Mesenchymal stem cell (in vitro differentiated cells and primary cell): ENCODE results near the gene MDM4.

Source experiments
- DNase-seq: peaks from one replicate; pipeline ENCODE4 v3.0.0-alpha.2; 2013
- H2AFZ ChIP-seq: one replicate; pipeline ENCODE4 v1.6.1; 2013; ENCODE audit warnings: low read depth, mild to moderate bottlenecking, control low read depth, inconsistent platforms, low read length, moderate library complexity
- H2AK5ac ChIP-seq: 2 replicates; pipeline ENCODE4 v1.6.1; 2013; ENCODE audit warnings: low read length, moderate library complexity, mild to moderate bottlenecking, inconsistent platforms; ENCODE audit not compliant: severe bottlenecking
- H2BK120ac ChIP-seq: one replicate; pipeline ENCODE4 v1.6.1; 2013; ENCODE audit warnings: low read depth, mild to moderate bottlenecking, inconsistent platforms, low read length, moderate library complexity
- H2BK12ac ChIP-seq, 2 experiments: one replicate each; pipeline ENCODE4 v1.6.1; 2013; ENCODE audit warnings: inconsistent platforms in 2 of 2, low read length in 2 of 2, mild to moderate bottlenecking in 2 of 2, moderate library complexity in 2 of 2, control low read depth in 1 of 2
- H2BK15ac ChIP-seq: one replicate; pipeline ENCODE4 v1.6.1; 2013; ENCODE audit warnings: mild to moderate bottlenecking, low read depth, inconsistent platforms; ENCODE audit not compliant: poor library complexity, severe bottlenecking
- H2BK5ac ChIP-seq: 2 replicates; pipeline ENCODE4 v1.6.1; 2013; ENCODE audit warnings: low read depth, mild to moderate bottlenecking, low read length, control low read depth, inconsistent platforms; ENCODE audit not compliant: poor library complexity, severe bottlenecking
- H3K14ac ChIP-seq, 2 experiments: one replicate each; pipeline ENCODE4 v1.6.1; 2013; ENCODE audit warnings: inconsistent platforms in 2 of 2, low read length in 2 of 2, control low read depth in 1 of 2, mild to moderate bottlenecking in 1 of 2, moderate library complexity in 1 of 2
- H3K18ac ChIP-seq, 2 experiments: one replicate each; pipeline ENCODE4 v1.6.1; 2013; ENCODE audit warnings: inconsistent platforms in 2 of 2, low read length in 2 of 2, control low read depth in 1 of 2, low read depth in 1 of 2, mild to moderate bottlenecking in 1 of 2
- H3K23ac ChIP-seq, 2 experiments: one replicate each; pipeline ENCODE4 v1.6.1; 2013; ENCODE audit warnings: inconsistent platforms in 2 of 2, low read length in 2 of 2, mild to moderate bottlenecking in 2 of 2, moderate library complexity in 2 of 2, control low read depth in 1 of 2
- H3K27ac ChIP-seq: 2 replicates; pipeline ENCODE4 v1.5.1; 2013; ENCODE audit warnings: mild to moderate bottlenecking, moderate library complexity, low read length, control low read depth, inconsistent platforms; ENCODE audit not compliant: poor library complexity, severe bottlenecking
- H3K27me3 ChIP-seq, 2 experiments: 2 replicates each; pipeline versions ENCODE4 v1.6.1 to v1.7.0; 2013; ENCODE audit warnings: low read length in 2 of 2, mild to moderate bottlenecking in 2 of 2, moderate library complexity in 2 of 2, control low read depth in 1 of 2, inconsistent platforms in 1 of 2; ENCODE audit not compliant: control insufficient read depth in 1 of 2, insufficient read depth in 1 of 2
- H3K36me3 ChIP-seq, 2 experiments: 2 replicates each; pipeline versions ENCODE4 v1.6.1 to v1.7.0; 2013; ENCODE audit warnings: low read length in 2 of 2, control low read depth in 1 of 2, inconsistent platforms in 1 of 2, low read depth in 1 of 2, mild to moderate bottlenecking in 1 of 2; ENCODE audit not compliant: insufficient read depth in 2 of 2, control insufficient read depth in 1 of 2
- H3K4ac ChIP-seq, 2 experiments: one replicate each; pipeline ENCODE4 v1.6.1; 2013; ENCODE audit warnings: inconsistent platforms in 2 of 2, low read length in 2 of 2, mild to moderate bottlenecking in 2 of 2, moderate library complexity in 2 of 2, control low read depth in 1 of 2, low read depth in 1 of 2
- H3K4me1 ChIP-seq: 2 replicates; pipeline ENCODE4 v1.6.1; 2013; ENCODE audit warnings: low read depth, low read length, control low read depth; ENCODE audit not compliant: control insufficient read depth, insufficient read depth
- H3K4me2 ChIP-seq: 2 replicates; pipeline ENCODE4 v1.6.1; 2013; ENCODE audit warnings: low read length, mild to moderate bottlenecking, inconsistent platforms; ENCODE audit not compliant: poor library complexity, severe bottlenecking
- H3K4me3 ChIP-seq, 2 experiments: 2 replicates each; pipeline versions ENCODE4 v1.5.1 to v1.7.0; 2013; ENCODE audit warnings: low read length in 2 of 2, mild to moderate bottlenecking in 2 of 2, control low read depth in 1 of 2, low read depth in 1 of 2; ENCODE audit not compliant: insufficient read depth in 1 of 2
- H3K79me1 ChIP-seq: replicated peaks from 2 replicates; pipeline ENCODE4 v1.6.1; 2013; ENCODE audit warnings: mild to moderate bottlenecking, control low read depth, low read length, inconsistent platforms; ENCODE audit not compliant: poor library complexity, severe bottlenecking
- H3K9ac ChIP-seq: 2 replicates; pipeline ENCODE4 v1.7.0; 2013; ENCODE audit warnings: mild to moderate bottlenecking, low read length, moderate library complexity
- H3K9me3 ChIP-seq: 2 replicates; pipeline ENCODE4 v1.7.0; 2013; ENCODE audit warnings: mild to moderate bottlenecking, low read length; ENCODE audit not compliant: control insufficient read depth
- H4K8ac ChIP-seq: one replicate; pipeline ENCODE4 v1.6.1; 2013; ENCODE audit warnings: inconsistent platforms, mild to moderate bottlenecking, low read length, moderate library complexity
- H4K91ac ChIP-seq: one replicate; pipeline ENCODE4 v1.6.1; 2013; ENCODE audit warnings: mild to moderate bottlenecking, low read length, inconsistent platforms
- WGBS: methylation state at CpG from one replicate; pipeline ENCODE4 v1.1.7; 2013; ENCODE audit warnings: mixed read lengths; 5-methylcytosine and 5-hydroxymethylcytosine counted together

MDM4 gene

GRCh38 chr1:204502241-204502640 lies 14.0 kb upstream of the MDM4 start:
- WGBS = 77% methylated on average over 4 of the region's 6 CpGs

GRCh38 chr1:204503122-204503912 lies 12.9 kb upstream of the MDM4 start:
- H3K9me3 ChIP-seq = peaks cover 5% of the 10 kb centered on the region
- no peak overlapping the region for H4K8ac ChIP-seq
- H2BK5ac ChIP-seq = no peak overlapping the region
- peak overlapping the region; percentile 7 for H3K4me2 ChIP-seq
- H2BK120ac ChIP-seq = no peak overlapping the region
- H4K91ac ChIP-seq = no peak overlapping the region
- 34% methylated on average over 4 of the region's 7 CpGs for WGBS
- H3K23ac ChIP-seq = no peak overlapping the region
- H3K36me3 ChIP-seq = no peaks in the 10 kb centered on the region
- H3K18ac ChIP-seq = no peak overlapping the region
- peaks cover 1 to 3% of the 10 kb centered on the region in 2 experiments for H3K27me3 ChIP-seq
- H3K4me1 ChIP-seq = no peaks in the 10 kb centered on the region
- no peaks in the 10 kb centered on the region for H3K79me1 ChIP-seq
- DNase-seq = peak; percentile 79
- H2AFZ ChIP-seq = no peak overlapping the region
- no peak overlapping the region for H3K14ac ChIP-seq
- no peak overlapping the region for H2AK5ac ChIP-seq
- H3K27ac ChIP-seq = no peak overlapping the region
- no peak overlapping the region for H2BK15ac ChIP-seq
- H3K4me3 ChIP-seq = no peak overlapping the region
- no peak overlapping the region for H2BK12ac ChIP-seq
- H3K9ac ChIP-seq = peak overlapping the region; percentile 0
- H3K4ac ChIP-seq = no peak overlapping the region

More at GRCh38 chr1:204502241-204502640, 14.0 kb upstream of the MDM4 start:
- H3K9ac ChIP-seq = no peak overlapping the region
- H3K9me3 ChIP-seq = peaks cover 5% of the 10 kb centered on the region
- no peaks in the 10 kb centered on the region for H3K36me3 ChIP-seq
- no peak overlapping the region for H3K23ac ChIP-seq
- no peak overlapping the region for H2AFZ ChIP-seq
- H2BK5ac ChIP-seq = no peak overlapping the region
- H2AK5ac ChIP-seq = no peak overlapping the region
- H2BK120ac ChIP-seq = no peak overlapping the region
- peaks cover 3 to 10% of the 10 kb centered on the region in 2 experiments for H3K27me3 ChIP-seq
- no peak overlapping the region for H4K8ac ChIP-seq
- no peak overlapping the region for H2BK15ac ChIP-seq
- H3K4me3 ChIP-seq = no peak overlapping the region
- H3K18ac ChIP-seq = no peak overlapping the region
- no peak overlapping the region for H3K27ac ChIP-seq
- H3K79me1 ChIP-seq = no peaks in the 10 kb centered on the region
- no peak overlapping the region for H2BK12ac ChIP-seq
- no peak overlapping the region for H3K14ac ChIP-seq
- no peak overlapping the region for H3K4me2 ChIP-seq
- no peak overlapping the region for H3K4ac ChIP-seq
- no peak for DNase-seq
- no peaks in the 10 kb centered on the region for H3K4me1 ChIP-seq
- H4K91ac ChIP-seq = no peak overlapping the region

DNA sequence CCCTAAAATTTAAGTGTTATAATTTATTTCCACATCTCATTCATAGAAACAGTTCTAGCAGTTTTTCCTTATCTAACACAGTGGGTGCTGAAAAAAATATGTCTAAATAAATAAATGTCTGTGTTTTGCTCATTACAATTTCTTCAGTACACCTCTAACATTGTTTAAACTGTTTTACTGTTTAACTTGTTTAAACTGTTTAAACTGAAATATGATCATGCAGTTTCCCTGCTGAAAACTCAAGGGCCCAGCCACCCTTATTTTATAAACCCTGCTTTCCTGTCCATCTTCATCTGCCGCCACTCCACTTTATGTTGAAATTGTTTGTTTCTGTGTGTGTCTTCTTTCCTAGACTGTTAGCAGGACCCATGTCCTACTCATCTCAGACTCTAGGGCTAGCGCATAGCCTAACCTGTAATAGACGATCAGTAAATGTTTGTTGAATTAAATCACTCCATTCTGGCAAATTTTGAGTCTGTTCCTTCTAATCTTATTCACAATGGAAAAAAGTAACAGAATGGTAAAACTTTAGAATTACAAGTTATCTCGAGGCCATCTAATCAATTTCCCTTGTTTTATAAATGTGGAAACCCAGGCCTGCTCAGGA lies 12.2 kb upstream of the MDM4 start:
- Histone ChIP-seq H2BK120ac (no peak overlapping the region), H3K4me2 (no peak overlapping the region), H3K36me3 (no peaks in the 10 kb centered on the region), H3K23ac (no peak overlapping the region), H2BK5ac (no peak overlapping the region), H3K9ac (peak overlapping the region; percentile 0), H2AFZ (no peak overlapping the region), H3K18ac (no peak overlapping the region), H4K8ac (no peak overlapping the region), H3K4ac (no peak overlapping the region), H3K27ac (no peak overlapping the region), H2BK15ac (no peak overlapping the region), H2AK5ac (no peak overlapping the region), H3K79me1 (no peaks in the 10 kb centered on the region), H3K27me3 (peaks cover 0 to 3% of the 10 kb centered on the region in 2 experiments), H3K4me1 (no peaks in the 10 kb centered on the region), H3K4me3 (no peak overlapping the region), H3K9me3 (peaks cover 5% of the 10 kb centered on the region), H3K14ac (no peak overlapping the region), H4K91ac (no peak overlapping the region), H2BK12ac (no peak overlapping the region)
- no peak for DNase-seq
- WGBS = no CpG with 5 or more reads among the region's 4 CpGs

DNA sequence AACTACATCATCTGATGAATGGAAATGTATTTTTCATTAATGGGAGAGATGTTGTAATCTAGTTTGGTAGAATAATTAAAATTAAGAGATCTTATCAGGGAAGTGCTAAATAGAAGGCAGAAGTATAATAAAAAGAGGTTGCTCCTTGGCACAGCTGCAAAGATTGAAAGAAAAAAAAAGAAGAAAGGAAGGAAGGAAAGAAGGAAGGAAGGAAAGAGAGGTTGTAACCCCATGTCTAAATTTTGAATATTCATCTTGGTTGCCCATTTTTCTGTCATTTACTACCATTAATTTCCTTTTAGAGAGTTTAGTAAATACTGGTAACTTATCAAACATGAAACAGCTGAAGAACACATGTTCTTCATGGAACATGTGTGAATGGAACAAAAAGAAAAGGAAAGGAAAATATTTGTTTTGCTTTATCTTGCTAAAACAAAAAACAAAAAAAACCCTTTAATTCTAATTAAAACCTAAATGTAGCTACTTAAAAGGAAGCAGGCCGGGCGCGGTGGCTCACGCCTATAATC lies 10.5 kb upstream of the MDM4 start:
- DNase-seq = no peak
- no peaks in the 10 kb centered on the region for H3K36me3 ChIP-seq
- no peaks in the 10 kb centered on the region for H3K27me3 ChIP-seq
- H2BK12ac ChIP-seq = no peak overlapping the region
- WGBS = 9% methylated on average over 4 of the region's 4 CpGs
- H4K91ac ChIP-seq = no peak overlapping the region
- H4K8ac ChIP-seq = no peak overlapping the region
- H3K4me3 ChIP-seq = peak overlapping the region; percentile 41 to 76
- H3K23ac ChIP-seq = no peak overlapping the region
- no peak overlapping the region for H2BK5ac ChIP-seq
- H2BK15ac ChIP-seq = no peak overlapping the region
- no peak overlapping the region for H3K18ac ChIP-seq
- H2BK120ac ChIP-seq = no peak overlapping the region
- H3K9ac ChIP-seq = peak overlapping the region; percentile 82
- H3K4ac ChIP-seq = no peak overlapping the region
- H3K79me1 ChIP-seq = no peaks in the 10 kb centered on the region
- H3K14ac ChIP-seq = no peak overlapping the region
- H3K9me3 ChIP-seq = no peaks in the 10 kb centered on the region
- no peak overlapping the region for H3K27ac ChIP-seq
- H3K4me2 ChIP-seq = no peak overlapping the region
- no peak overlapping the region for H2AK5ac ChIP-seq
- no peak overlapping the region for H2AFZ ChIP-seq
- H3K4me1 ChIP-seq = no peaks in the 10 kb centered on the region
